ENCODE measurements around the gene SYT3.

The SYT3 gene, protein sequence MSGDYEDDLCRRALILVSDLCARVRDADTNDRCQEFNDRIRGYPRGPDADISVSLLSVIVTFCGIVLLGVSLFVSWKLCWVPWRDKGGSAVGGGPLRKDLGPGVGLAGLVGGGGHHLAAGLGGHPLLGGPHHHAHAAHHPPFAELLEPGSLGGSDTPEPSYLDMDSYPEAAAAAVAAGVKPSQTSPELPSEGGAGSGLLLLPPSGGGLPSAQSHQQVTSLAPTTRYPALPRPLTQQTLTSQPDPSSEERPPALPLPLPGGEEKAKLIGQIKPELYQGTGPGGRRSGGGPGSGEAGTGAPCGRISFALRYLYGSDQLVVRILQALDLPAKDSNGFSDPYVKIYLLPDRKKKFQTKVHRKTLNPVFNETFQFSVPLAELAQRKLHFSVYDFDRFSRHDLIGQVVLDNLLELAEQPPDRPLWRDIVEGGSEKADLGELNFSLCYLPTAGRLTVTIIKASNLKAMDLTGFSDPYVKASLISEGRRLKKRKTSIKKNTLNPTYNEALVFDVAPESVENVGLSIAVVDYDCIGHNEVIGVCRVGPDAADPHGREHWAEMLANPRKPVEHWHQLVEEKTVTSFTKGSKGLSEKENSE

DNA sequence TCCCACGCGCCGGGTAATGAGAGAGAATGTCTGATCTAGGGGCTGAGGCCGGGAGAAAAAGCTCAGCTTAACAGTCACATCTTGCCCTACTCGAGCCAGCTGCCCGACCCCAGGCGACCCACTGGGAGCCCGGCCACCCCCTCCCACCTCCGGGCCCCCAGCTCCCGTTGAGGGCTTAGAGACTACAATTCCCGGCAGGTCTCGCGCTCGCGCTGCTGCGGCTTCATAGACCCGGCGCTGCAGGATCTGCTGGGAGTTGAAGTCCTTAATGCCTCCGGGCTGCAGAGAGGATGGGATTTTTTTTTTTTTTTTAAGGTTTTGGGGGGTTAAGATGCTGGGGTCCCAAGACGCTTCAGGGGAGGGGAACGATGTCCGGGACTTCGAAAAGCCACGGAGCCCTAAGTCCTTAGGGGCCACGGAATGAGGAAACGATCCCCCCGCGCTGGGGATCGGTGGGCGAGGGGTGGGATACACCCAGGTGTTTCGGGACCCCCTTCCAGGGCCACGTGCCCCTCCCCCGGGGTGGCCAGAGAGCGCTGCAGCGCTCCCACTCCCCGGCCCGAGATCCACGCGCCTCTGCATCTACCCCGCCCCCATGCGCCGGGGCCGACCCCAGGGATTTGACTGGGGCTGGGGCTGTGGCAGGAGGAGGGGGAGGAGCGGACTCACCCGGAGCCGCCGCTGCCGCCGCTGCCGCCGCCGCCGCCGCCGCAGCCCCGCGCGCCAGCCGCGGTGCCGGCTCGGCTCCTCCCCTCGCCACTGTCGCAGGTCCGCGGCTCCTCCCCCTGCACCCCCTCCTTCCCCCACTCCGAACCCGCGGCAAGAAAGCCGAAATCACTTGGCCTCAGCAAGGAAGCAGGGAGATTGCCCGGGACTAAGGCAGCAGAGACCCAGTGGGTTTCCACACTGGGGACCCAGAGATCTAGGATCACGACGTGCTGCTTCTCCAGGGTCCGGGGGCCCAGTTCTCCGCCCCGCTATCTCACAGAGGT lies at the start of gene SYT3:
Gene SYT3, minus strand, starts transcription at position 761 of the 992 bp plus-strand sequence. CDS start 2,470 bp downstream, outside the sequence.
- no peak for DNase-seq (ENCODE audit: low read depth)

DNA sequence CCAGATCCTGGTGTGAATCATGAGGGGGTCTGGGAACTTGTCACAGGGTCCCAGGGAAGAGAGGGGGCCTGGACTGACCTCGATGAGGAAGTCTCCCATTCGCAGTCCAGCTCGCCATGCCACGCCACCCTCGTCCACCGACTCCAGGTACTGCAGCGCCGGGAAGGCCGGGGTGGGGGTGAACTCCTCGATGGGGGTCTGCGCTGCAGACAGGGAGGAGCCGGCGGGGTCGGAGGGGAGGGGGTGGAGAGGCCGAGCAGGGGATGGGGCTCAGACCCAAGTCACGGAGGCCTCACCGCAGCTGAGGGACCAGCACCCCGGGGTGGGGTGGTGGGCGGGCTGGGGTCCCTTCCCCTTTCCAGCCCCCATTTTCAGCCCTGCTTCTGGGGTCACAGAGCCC lies 49.1 kb upstream of the SYT3 start:
- no peak for DNase-seq (ENCODE audit: low read depth)

DNA sequence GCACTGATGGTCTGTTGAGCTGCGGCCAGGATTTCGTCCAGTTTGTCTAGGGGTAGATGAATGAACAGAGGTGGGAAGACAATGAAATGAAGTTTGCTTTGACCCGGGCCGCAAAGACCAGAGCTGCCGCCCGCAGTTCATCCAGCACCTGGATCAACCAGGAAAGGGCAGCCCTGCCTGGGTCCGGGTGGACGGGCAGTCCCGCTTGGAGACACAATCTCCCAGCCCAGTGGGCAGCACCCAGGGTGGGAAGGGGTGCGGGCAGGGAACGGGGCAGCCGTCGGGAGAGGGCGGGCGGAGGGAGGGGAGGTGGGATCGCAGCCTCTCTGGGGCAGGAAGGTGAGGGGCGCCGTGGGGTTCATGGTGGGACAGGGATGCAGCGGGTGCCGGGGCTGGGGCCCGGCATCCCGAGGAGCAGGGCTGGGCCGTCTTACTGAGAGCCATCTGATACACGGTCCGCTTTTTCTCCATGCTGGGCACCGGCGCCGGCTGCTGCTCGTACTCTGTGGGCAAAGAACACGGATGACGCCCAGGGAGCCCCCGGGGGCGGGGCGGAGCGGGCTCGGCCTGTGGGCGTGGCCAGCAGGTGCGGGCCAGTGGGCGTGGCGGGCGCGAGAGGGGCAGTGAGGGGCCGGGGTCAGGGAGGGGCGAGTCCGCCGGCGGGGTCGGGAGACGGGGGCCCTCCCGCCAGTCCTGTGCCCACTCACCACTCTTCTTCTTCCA lies 46.8 kb upstream of the SYT3 start:
- no peak for DNase-seq (ENCODE audit: low read depth)

DNA sequence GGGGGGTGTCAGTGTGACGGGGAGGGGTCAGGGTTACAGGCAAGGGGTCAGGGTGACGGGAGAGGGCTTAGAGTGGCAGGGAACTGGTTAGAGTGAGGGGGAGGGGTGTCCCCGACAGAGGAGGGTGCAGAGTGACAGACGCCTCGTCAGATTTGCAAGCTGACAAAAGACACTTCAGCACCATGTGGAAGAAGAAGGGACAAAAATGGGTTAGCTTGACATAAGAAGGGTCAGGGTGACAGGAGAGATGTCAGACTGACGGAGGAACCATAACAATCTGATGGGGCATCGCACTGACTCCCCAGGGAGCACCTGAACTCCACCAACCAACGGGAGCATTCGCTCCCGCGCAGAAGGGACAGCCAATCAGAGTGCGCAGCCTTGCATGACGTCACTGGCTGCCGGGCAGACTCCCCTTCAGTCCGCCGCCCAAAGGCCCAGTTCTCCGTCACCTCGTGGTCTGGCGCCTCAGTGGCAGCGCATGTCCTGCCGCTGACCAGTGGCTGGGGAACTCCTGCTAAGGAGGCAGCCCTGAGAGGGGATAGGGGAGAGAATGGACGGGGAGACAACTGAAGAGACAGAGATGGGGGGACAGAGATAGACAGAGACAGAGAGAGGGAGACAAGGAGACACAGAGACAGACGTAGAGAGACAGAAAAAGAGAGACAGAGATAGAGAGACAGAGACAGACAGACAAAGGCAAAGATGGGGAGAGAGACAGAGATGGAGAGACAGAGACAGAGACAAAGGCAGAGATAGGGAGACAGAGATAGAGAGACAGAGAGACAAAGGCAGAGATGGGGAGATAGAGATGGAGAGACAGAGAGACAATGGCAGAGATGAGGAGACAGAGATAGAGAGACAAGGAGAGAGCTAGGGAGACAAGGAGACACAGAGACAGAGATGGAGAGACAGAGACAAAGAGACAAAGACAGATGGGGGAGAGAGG lies 39.8 kb upstream of the SYT3 start:
- no peak for DNase-seq (ENCODE audit: low read depth)

DNA sequence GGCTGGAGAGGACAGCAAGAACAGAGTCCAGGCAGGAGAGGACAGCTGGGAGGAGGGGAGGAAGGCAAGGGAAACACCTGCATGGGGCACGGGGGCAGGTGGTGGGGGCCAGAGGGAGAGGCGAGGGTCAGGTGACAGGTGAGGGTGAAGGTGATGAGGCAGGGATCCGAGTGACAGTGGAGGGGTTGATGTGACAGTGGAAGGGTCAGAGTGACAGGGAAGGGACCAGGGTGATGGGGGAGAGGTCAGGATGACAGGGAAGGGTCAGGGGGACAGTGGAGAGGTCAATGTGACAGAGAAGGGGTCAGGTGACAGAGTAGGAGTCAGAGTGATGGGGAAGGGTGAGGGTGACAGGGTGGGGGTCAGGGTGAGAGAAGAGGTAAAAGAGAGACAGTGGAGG lies 38.6 kb upstream of the SYT3 start:
- DNase-seq (ENCODE audit: low read depth), result no peak

DNA sequence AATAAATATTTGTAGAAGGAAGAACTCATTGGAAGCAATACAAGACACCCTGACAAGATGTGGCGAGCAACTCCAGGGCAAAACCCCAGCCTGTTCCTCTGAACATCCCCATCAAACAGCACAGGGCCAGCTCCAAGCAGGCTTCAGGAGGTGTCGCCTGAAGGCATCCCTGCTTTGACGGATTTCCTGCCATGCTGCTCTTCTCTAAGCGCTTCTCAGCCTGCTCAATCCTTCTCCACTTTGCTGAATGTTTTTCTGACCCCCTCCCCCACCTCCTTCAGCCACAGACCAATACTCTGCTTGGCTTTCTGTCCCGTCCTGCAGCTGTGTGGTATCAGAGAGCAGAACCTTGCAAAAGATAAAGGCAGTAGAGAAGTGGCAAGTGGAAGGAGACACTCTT lies 38.0 kb upstream of the SYT3 start:
- no peak for DNase-seq (ENCODE audit: low read depth)

DNA sequence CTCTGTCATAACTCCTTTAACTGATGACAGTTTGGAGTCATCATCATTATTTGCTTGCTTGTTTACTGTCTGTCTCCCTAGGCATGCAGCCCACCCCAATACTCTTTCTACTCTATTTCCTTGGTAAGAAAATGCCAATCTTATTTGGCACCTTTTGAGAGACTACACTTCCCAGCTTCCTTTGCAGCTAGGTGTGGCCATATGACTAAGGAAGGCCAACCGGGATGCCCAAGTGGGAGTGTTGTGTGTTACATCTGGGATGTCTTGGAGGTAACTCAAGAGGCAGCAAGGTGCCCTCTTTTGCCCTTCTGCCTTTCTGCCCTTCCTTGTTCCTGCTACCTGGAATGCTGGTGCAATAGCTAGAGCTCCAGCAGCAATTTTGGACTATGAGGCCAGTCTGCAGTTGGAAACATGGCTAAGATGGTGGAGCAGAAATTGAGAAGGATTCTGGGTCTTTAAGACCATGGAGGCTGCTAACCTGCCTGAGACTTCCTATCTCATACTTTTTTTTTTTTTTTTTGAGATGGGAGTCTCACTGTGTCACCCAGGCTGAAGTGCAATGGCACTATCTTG lies 37.0 kb upstream of the SYT3 start:
- no peak for DNase-seq (ENCODE audit: low read depth)

DNA sequence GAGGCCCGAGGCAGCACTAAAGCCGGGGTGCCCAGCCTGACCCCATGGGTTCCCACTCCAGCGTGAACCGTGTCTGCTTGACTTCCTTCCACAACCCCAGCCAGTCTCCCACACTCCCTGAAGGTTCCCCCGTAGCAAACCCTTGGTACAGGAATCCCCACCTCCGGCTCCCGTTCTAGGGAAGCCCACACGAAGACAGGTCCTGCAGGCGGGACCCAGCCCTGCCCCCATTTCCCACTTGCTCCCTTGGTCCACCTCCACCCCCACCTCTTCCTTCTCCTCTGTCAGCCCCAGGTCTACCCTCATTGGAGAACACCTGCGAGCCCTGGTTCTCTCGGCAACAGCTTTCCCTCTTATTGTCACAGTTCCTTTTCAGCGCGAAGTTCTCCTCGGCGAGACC lies 33.4 kb upstream of the SYT3 start:
- no peak for DNase-seq (ENCODE audit: low read depth)

DNA sequence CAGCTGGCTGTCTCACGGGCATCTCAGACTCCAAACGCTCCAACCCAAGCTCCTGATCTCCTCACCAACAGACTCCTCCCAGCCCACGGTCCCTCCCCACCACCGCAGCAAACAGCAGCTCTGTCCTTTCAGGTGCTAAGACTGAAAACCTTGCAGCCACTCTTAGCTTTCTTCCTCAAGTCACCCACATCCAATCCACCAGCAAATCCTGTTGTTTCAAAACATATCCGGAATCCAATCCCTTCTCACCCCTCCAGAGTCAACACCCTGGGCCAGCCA lies 30.4 kb upstream of the SYT3 start:
- DNase-seq (ENCODE audit: low read depth), result no peak

DNA sequence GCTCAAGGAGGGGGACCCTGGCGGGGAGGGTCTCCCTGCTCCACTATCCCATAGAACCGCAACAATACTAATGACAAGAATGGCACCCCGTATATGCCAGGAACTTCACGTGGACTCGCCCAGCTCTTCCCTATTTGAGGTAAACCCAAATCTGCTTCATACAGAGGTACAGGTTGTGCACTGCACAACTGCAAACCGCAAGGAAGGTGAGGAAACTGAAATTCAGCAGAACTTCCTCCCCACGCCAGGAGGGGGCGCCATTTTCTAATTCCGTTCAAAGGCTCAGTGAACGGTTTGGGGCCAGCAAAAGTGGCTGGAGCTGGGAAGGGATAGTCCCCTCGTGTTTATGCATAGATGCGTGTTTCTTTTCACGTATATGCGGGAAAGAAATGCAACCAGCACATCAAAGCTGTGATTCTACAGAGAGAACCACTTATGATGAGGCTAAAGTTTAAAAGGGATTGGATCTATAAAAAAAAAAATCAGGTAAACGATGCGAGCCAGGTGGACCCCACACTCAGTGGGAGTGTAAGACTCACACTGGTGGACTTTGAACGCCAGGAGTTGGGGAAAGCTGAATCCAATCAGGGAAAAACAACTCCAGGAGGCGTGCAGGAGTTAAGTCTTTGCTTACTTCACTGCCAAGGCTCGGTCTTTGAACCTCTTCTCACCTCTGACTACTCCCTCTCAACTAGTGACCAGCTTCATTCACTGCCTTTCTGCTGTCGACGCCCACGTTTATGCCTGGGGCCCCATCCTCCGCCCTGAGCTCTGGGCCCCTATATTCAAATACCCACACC lies 29.8 kb upstream of the SYT3 start:
- DNase-seq (ENCODE audit: low read depth), result no peak

DNA sequence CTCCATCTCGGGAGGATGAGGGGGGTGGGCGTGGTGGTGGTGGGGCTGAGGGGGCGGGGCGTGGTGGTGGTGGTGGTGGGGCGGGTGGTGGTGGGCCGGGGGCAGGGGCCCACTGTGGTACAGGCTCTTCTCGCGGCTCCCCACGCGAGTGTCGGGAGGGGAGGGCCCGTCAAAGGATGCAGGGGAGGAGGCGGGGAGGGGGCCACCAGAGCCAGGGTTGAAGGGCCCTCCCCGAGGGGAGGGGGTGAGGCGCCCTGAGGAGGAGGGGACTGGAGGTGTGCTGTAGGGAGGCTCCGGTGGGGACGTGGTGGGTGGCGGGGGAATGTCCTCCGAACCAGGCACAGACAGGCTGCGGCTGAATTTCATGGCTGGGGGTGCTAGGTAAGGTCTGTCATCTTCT lies 29.2 kb upstream of the SYT3 start:
- no peak for DNase-seq (ENCODE audit: low read depth)

DNA sequence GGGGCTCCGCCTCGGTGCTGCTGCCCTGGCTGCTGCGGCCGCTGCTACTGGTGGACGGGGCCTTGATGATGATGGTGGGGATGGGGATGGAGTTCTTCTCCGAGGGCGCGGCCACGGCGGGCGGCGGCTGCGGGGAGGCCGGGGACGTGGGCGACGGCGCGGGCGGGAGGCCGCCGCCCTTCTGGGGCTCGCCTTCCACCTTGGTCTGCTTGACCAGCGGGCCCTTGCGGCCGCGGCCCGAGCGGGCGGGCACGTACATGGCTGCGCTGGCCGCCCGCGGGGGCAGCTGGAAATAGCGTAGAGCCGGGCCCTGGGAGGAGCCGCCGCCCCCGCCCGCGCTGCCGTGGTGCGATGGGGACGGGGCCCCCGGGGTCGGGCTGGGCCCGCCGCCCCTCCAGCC lies 28.7 kb upstream of the SYT3 start:
- no peak for DNase-seq (ENCODE audit: low read depth)

DNA sequence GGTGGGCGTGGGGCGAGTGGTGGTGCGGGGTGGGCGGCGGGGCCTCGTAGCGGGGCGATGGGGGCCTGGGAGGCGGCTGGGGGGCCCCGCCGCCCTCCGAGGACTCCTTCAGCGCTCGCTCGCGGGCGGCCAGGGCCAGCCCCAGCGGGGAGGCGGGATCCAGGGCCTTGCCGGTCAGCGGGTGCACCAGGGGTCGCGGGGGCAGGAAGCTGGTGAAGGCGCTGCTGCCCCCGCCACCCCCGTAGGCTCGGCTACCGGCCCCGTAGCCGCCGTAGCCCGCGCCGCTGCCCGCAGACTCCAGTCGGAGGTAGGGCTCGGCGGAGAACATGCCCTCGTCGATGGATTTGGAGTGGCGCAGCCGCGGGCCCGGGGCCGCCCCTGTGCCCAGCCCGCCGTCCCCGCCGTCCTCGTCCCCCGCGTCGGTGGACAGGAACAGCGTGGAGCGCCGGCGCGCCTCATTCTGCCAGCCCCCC lies 28.1 kb upstream of the SYT3 start:
- DNase-seq (ENCODE audit: low read depth), result no peak

DNA sequence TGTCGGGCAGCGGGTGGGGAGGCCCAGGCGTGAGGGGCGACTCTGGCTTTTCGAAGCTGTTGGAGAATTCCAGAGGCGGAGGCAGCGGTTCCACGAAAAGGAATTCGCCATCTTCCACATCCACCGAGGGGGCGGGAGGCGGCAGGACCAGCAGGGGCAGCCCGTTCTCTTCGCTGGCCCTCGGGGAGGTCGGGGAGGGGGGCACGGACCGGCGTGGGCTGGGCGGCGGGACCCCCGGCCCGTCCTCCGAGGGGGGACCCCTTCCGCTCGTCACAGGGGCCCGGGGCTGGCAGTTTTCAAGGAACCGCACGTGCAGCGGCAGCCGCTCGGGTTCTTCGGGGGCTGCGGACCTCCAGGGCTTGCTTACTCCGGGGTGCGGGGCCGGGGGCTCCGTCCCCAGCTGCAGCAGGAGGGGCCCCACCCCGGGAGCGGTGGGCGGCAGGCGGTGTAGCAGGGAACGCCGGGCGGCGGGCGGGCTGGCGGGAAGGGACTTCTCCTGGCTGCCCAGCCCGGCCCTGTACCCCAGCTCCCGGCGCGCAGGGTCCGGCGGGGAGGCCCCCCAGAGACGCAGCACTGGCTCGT lies 27.6 kb upstream of the SYT3 start:
- DNase-seq (ENCODE audit: low read depth), result no peak

DNA sequence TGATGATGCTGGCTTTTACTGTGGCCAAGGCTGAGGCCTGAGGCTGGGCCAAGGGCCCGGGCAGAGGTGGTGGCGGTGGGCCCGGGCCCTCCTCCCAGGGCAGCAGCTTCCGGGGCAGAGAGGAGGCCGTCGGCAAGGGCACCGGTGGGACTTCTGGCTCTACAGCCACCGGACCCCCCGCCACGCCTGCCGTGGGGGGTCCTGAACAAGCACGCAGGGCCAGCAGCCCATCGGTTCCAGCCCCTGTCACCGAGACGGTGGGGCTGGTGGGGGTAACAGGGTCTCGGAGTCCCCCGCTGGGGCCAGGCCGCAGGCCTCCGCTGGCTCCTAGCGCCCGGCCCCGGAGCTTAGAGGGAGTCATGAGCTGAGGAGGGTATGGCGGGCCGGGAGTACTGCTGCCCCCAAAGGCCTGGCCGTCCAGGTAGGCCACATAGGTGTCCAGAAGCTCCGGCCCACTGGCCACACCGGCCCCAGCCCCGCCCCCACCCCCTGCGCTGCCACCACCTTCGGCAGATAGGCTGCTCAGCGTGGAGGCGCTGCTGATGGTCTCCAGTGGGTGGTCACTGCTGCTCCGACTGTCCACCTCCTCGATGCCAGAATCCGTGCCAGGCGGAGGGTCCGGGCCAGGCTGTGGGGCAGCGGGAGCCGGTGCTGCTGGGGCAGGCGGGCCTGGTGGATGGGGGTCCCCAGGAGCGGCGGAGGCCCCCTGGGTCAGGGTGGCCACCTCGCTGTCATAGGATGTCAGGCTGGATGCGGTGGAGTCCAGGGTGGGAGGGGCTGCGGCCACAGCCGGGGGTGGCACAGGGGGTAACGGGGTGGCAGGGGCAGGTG lies 26.9 kb upstream of the SYT3 start:
- no peak for DNase-seq (ENCODE audit: low read depth)

DNA sequence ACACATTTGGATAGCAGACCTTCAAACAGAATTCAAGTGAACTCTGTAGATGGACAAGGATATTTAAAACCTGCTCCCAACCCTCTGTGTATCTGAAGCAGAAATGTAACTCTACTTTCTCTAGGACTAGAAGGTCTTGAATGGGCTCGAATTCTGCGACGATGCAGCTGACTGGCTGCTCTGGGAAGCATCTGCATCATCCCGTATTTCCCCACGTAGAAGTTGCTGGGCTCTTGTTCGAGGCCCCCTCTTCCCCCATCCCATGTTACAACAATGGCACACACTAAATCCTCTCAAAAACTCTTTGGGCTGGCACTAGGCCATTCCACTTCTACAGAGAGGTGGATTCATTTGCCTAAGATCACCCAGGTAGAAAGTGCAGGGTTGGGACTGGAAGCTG lies 24.5 kb upstream of the SYT3 start:
- no peak for DNase-seq (ENCODE audit: low read depth)

DNA sequence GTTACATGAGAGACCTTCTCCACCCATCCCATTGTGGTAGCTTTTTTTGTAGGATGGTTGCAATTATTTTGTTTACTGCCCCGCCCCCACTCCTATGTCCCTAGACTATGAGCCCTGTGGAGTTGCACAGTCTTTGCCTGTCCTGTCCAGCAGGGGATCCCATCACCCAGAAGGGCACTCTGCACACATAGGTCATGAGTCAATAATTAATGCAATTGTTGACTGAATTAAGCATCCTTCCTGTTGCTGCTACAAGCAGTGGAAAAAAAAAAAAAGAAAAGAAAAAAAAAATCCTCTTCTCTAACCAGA lies 23.8 kb upstream of the SYT3 start:
- no peak for DNase-seq (ENCODE audit: low read depth)

DNA sequence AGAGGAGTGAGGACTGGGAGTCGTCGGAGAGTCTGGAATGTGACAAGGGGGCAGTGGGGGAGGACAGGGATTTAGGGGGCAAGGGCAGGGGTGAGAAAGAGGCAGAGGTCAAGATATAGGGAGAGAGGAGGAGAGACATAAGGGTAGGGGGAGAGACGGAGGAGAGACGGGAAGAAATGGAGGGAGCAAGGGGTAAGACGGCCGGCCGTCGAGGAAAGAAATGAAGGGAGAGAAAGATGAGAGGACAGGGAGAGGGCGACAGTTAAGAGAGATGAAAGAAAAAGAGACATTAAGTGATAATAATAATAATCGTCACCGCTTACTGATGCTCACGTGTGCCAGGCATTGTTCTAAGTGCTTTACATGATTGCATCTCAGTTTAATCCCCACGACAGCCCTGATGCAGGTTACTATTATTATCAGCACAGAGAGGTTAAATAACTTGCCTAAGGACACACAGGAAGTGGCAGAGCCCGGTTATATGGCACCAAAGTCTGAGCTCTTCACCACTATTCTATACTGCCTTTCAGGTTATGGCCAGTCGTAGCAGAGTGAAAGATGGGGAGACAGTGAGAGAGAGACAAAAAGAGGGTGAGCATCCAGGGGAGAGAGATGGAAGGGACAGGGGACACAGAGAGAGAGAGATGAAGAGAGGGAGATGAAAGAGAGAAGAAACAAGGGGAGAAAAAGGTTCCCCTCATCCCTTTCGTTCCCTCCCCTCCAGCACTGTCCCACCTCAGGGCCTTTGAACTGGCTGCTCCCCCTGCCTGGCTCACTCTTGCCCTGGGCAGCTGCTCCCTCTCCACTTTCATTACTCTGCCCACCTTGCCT lies 23.2 kb upstream of the SYT3 start:
- DNase-seq (ENCODE audit: low read depth), result no peak
